Measurements from ENCODE around the gene SKAP2. TPM values are rescaled to one million over a fixed set of nuclear protein-coding genes. Genes with fewer than 3 reads are reported as not detected.

SKAP2 gene
- total RNA-seq, 4 donors from 2014 or later: 19.3 to 25.2 (median 21.4) TPM

DNA sequence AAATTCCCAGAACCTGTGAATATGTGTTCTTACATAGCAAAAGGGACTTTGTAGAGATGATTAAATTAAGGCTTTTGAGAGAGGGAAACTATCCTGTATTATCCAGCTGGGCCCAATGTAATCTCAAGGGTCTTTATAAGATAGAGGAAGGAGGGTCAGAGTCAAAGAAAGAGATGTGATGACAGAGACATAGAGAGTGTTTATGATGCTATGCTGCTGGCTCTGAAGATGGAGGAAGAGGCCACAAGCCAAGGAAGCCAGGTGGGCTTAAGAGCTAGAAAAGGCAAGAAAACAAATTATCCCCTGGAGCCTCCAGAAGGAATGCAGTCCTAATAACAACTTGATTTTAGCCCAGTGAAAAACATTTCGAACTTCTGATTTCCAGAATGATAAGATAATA lies 15.3 kb upstream of the SKAP2 start:
- Histone ChIP-seq H3K9me3 (peaks cover 0 to 3% (median 2%) of the 10 kb centered on the region in 3 donors), H3K27me3 (no peaks in the 10 kb centered on the region), H3K4me3 (no peak overlapping the region), H3K4me1 (no peaks in the 10 kb centered on the region), H3K36me3 (no peaks in the 10 kb centered on the region), H3K27ac (no peak overlapping the region)
- intact Hi-C loops (cut with DNase I): no loop called here
- DNase-seq: no peak
- WGBS, 2 donors: 89% methylated on average over 1 of the region's 1 CpG
- no peak for TF ChIP-seq POLR2A (IDR thresholded peaks at IDR 0.05)
- TF ChIP-seq, protein P1, sequence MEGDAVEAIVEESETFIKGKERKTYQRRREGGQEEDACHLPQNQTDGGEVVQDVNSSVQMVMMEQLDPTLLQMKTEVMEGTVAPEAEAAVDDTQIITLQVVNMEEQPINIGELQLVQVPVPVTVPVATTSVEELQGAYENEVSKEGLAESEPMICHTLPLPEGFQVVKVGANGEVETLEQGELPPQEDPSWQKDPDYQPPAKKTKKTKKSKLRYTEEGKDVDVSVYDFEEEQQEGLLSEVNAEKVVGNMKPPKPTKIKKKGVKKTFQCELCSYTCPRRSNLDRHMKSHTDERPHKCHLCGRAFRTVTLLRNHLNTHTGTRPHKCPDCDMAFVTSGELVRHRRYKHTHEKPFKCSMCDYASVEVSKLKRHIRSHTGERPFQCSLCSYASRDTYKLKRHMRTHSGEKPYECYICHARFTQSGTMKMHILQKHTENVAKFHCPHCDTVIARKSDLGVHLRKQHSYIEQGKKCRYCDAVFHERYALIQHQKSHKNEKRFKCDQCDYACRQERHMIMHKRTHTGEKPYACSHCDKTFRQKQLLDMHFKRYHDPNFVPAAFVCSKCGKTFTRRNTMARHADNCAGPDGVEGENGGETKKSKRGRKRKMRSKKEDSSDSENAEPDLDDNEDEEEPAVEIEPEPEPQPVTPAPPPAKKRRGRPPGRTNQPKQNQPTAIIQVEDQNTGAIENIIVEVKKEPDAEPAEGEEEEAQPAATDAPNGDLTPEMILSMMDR (IDR thresholded peaks at IDR 0.05): no peak

- Histone ChIP-seq H3K27me3 (peaks cover 0 to 14% (median 0%) of the 10 kb centered on the region in 4 donors), H3K36me3 (no peaks in the 10 kb centered on the region), H3K27ac (peak overlapping the region in 1 of 4 donors; percentile 35), H3K9me3 (no peaks in the 10 kb centered on the region), H3K4me3 (no peak overlapping the region), H3K4me1 (peaks cover 0 to 11% (median 0%) of the 10 kb centered on the region in 3 donors)
- intact Hi-C loops (cut with DNase I): no loop called here
- WGBS, 2 donors: 72% methylated on average over 6 to 7 of the region's 7 CpGs
- TF ChIP-seq POLR2A (IDR thresholded peaks at IDR 0.05): no peak
- TF ChIP-seq, protein P1 (IDR thresholded peaks at IDR 0.05): no peak
- no peak for DNase-seq
Measured at GRCh38 chr7:26868841-26869495, 4.6 kb upstream of the SKAP2 start.

GRCh38 chr7:26865094-26865388 lies 651 bp upstream of the SKAP2 start:
- no peaks in the 10 kb centered on the region for H3K9me3 ChIP-seq
- DNase-seq: no peak
- peaks cover 0 to 46% (median 0%) of the 10 kb centered on the region in 3 donors for H3K4me1 ChIP-seq
- H3K36me3 ChIP-seq: no peaks in the 10 kb centered on the region
- TF ChIP-seq POLR2A (IDR thresholded peaks at IDR 0.05): no peak
- TF ChIP-seq, protein P1 (IDR thresholded peaks at IDR 0.05): no peak
- H3K27ac ChIP-seq: peak overlapping the region; percentile 96 to 99 (median 97)
- peaks cover 0 to 33% (median 2%) of the 10 kb centered on the region in 4 donors for H3K27me3 ChIP-seq
- intact Hi-C loops (cut with DNase I): no loop called here
- H3K4me3 ChIP-seq: peak overlapping the region; percentile 59 to 85 (median 77)
- 2% methylated on average over 8 to 11 of the region's 11 CpGs for WGBS, 2 donors

- peaks cover 0 to 53% (median 2%) of the 10 kb centered on the region in 3 donors for H3K4me1 ChIP-seq
- no peaks in the 10 kb centered on the region for H3K36me3 ChIP-seq
- H3K9me3 ChIP-seq: no peaks in the 10 kb centered on the region
- DNase-seq: no peak
- TF ChIP-seq, protein P1 (IDR thresholded peaks at IDR 0.05): no peak
- TF ChIP-seq POLR2A (IDR thresholded peaks at IDR 0.05): peak in 2 of 4 donors; percentile 8 to 18
- 4 to 7% methylated on average over 16 of the region's 17 CpGs for WGBS, 2 donors
- intact Hi-C loops (cut with DNase I): loop anchor here (5.0 kb wide), 1 partner anchor 234 kb away; the partner anchor contains the start of gene HOXA1
- peak overlapping the region; percentile 59 to 85 (median 77) for H3K4me3 ChIP-seq
- H3K27ac ChIP-seq: peak overlapping the region; percentile 96 to 99 (median 97)
- H3K27me3 ChIP-seq: peaks cover 0 to 38% (median 2%) of the 10 kb centered on the region in 4 donors
Measured at GRCh38 chr7:26863518-26864308, 677 bp downstream of the SKAP2 start.

DNA sequence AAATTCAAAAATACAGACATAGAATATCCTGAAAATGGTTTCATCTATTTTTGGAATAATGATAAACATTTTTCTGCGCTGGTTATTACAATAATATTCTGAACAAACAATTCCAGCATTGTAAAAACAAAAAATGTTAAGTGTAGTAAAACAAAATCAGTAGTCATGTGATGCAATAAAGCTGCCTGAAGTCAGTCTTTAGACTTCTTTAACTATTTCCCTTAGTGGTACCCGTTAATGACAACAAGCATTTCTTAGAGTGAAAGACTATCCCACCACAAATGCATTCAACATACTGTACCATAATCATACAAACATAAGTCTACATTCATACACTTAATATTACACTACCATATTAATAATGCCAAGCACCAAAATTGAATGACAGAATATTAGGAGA lies 1.6 kb downstream of the SKAP2 start:
- intact Hi-C loops (cut with DNase I): loop anchor here (5.0 kb wide), 1 partner anchor 234 kb away; the partner anchor contains the start of gene HOXA1
- no peaks in the 10 kb centered on the region for H3K36me3 ChIP-seq
- DNase-seq: no peak
- 29 to 38% methylated on average over 2 of the region's 2 CpGs for WGBS, 2 donors
- H3K27me3 ChIP-seq: peaks cover 0 to 45% (median 2%) of the 10 kb centered on the region in 4 donors
- peaks cover 0 to 61% (median 4%) of the 10 kb centered on the region in 3 donors for H3K4me1 ChIP-seq
- TF ChIP-seq POLR2A (IDR thresholded peaks at IDR 0.05): no peak
- TF ChIP-seq, protein P1 (IDR thresholded peaks at IDR 0.05): no peak
- H3K4me3 ChIP-seq: peak overlapping the region in 3 of 4 donors; percentile 71 to 85 (median 83)
- H3K9me3 ChIP-seq: no peaks in the 10 kb centered on the region
- H3K27ac ChIP-seq: peak overlapping the region; percentile 96 to 99 (median 97)
